SJSA1 (cell line): ENCODE data around the gene WNK3. TPM values are rescaled to one million over a fixed set of nuclear protein-coding genes. Genes with fewer than 3 reads are reported as not detected.

Experiments
- DNase-seq, 2 experiments: peaks; one replicate each; pipeline ENCODE4 v3.0.0-alpha.2; 2015 to 2020; ENCODE audit warnings: low spot score in 2 of 2, low read depth in 1 of 2
- H3K27ac ChIP-seq: fragments of 250-450 bp; sonication (Bioruptor Pico); 2 replicates; pipeline ENCODE4 v1.5.1; 2020; ENCODE audit warnings: mild to moderate bottlenecking, moderate library complexity
- H3K27me3 ChIP-seq: fragments of 250-450 bp; sonication (Bioruptor Pico); replicated peaks from 2 replicates; pipeline ENCODE4 v1.5.1; 2020; ENCODE audit warnings: mild to moderate bottlenecking, moderate library complexity
- H3K36me3 ChIP-seq: fragments of 250-450 bp; sonication (Bioruptor Pico); 2 replicates; pipeline ENCODE4 v1.5.1; 2020; ENCODE audit warnings: mild to moderate bottlenecking
- H3K4me1 ChIP-seq: fragments of 250-450 bp; sonication (Bioruptor Pico); replicated peaks from 2 replicates; pipeline ENCODE4 v1.6.1; 2021; ENCODE audit warnings: mild to moderate bottlenecking
- H3K4me3 ChIP-seq: fragments of 250-450 bp; sonication (Bioruptor Pico); 2 replicates; pipeline ENCODE4 v1.5.1; 2020; ENCODE audit warnings: mild to moderate bottlenecking
- H3K9me3 ChIP-seq: fragments of 250-450 bp; sonication (Bioruptor Pico); replicated peaks from 2 replicates; pipeline ENCODE4 v1.5.1; 2020; ENCODE audit warnings: mild to moderate bottlenecking
- total RNA-seq: library from RNA; depleted of rRNA; stranded (reverse); fragments of >200 nt; shearing (Covaris generic); gene quantifications from 2 replicates; pipeline ENCODE4 v1.2.3, GENCODE V29; 2014; rRNA removed

The WNK3 gene
- total RNA-seq, 1 experiment from 2014 or later: 0.05 TPM

DNA sequence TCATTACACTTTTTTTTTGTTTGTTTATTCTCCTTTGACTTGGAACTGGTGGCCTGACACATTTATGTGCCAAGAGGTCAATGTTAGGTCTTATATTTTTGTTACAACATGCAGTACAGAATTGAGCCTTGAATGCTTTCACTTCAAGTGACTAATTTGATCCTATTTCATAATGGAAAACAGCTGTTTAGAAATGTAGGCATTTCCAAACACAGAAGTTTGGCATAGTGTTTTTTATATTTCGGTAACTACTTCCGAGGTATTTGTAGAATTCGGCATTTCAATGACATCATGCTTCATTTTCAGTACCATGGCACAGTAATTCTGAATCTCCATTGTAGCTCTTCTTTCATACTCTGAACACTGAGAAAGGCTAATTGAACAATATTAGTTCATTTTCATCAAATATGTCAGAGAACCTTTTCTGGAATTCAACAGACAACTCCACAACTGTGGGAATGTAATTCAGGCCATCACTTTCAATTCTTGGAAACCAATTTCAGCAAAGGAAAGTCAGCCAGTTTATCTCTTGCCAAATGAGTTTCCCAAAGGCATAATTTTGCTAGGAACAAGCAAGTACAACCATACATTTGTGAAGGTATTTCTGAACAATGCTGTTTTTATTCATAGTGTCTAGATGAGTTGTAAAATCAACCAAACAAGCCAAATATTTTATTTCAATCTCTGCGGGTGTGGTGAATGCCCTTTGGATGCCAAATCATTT is 186.2 kb downstream of the WNK3 start:
- DNase-seq: no peak
- Histone ChIP-seq H3K4me3 (no peak overlapping the region), H3K36me3 (0 out of 2 replicates have a peak, but pooled peaks cover 5% of the 10 kb centered on the region), H3K27me3 (no peaks in the 10 kb centered on the region), H3K27ac (no peak overlapping the region), H3K9me3 (no peaks in the 10 kb centered on the region), H3K4me1 (no peaks in the 10 kb centered on the region)

DNA sequence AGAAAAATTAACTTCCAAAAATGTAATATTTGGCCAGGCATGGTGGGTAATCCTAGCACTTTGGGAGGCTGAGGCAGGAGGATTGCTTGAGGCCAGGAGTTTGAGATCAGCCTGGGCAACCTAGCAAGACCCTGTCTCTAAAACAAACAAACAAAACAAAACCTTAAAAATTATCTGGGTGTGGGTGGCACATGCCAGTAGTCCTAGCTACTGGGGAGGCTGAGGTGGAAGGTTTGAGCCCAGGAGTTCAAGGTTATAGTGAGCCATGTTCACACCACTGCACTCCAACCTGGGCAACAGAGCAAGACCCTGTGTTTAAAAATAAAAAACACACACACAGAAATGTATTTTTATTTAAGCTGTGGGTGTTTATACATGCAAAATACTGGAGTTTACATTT is 186.8 kb downstream of the WNK3 start:
- no peaks in the 10 kb centered on the region for H3K27me3 ChIP-seq
- DNase-seq: no peak

DNA sequence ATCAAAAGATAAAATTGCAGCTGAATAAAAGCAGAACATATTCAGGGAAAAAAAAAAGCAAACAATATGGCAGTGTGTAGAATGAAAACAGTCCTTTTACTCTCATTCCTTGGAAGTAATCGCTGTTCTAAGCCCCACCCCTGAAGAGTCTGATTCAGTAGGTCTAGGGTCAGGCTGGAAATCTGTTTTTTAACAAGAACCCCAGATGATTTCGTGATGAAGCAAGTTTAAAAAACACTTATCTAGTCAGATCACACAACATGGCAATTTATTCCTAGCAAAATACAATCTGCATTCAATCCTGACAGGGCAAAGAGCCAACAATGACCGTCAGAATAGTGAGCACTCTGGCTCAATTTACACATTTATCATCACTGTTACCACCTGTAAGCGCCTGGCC is 190.9 kb downstream of the WNK3 start:
- H3K27me3 ChIP-seq: no peaks in the 10 kb centered on the region
- H3K4me3 ChIP-seq: no peak overlapping the region
- DNase-seq: no peak
- no peaks in the 10 kb centered on the region for H3K9me3 ChIP-seq
- no peaks in the 10 kb centered on the region for H3K4me1 ChIP-seq
- H3K36me3 ChIP-seq: no peaks in the 10 kb centered on the region
- H3K27ac ChIP-seq: no peak overlapping the region

More for the DNA sequence above, 186.8 kb downstream of the WNK3 start:
- H3K9me3 ChIP-seq: no peaks in the 10 kb centered on the region
- no peak overlapping the region for H3K4me3 ChIP-seq
- no peak overlapping the region for H3K27ac ChIP-seq
- 0 out of 2 replicates have a peak, but pooled peaks cover 5% of the 10 kb centered on the region for H3K36me3 ChIP-seq
- no peaks in the 10 kb centered on the region for H3K4me1 ChIP-seq

DNA sequence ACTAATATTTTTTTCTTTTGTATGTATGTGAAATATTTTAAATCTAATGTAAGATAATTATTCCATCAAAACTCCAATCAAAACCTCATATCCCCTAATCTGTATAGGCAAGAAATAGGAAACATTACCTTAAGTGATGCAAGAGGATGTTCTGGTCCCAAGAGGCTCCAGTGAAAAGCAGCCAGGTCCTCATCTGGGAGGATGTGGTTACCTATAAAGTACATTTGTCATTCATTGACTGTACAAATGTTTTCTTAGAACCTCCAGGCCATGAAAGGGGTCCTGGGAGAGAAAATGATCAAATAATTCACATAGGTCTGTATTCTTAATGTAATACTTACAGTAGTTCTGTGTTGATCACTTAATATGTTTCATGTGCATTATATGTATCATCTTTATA is 200.3 kb downstream of the WNK3 start:
- DNase-seq: no peak
- Histone ChIP-seq H3K36me3 (no peaks in the 10 kb centered on the region), H3K27me3 (no peaks in the 10 kb centered on the region), H3K4me3 (no peak overlapping the region), H3K9me3 (no peaks in the 10 kb centered on the region), H3K27ac (no peak overlapping the region), H3K4me1 (no peaks in the 10 kb centered on the region)

Other genes starting within 250 kb of the WNK3 start
- gene FAM120C, start 174.8 kb downstream of the WNK3 start, total RNA-seq: 2.1 and 4.4 TPM in 2 replicates
- 17.9 and 35.2 TPM in 2 replicates for gene TSR2, start 82.4 kb upstream of the WNK3 start, total RNA-seq
- 3.4 and 5.7 TPM in 2 replicates for gene FGD1, start 138.2 kb upstream of the WNK3 start, total RNA-seq
- 25.2 and 35.8 TPM in 2 replicates for gene GNL3L, start 172.2 kb upstream of the WNK3 start, total RNA-seq